ENCODE results near the gene DNMT3A. TPM values are rescaled to one million over a fixed set of nuclear protein-coding genes. Genes with fewer than 3 reads are reported as not detected.

Gene DNMT3A
- total RNA-seq, 1 donor from 2014 or later: 80.2 TPM

GRCh38 chr2:25304321-25304720 is 37.4 kb downstream of the DNMT3A start:
- Mint-ChIP-seq H3K9me3 (ENCODE audit: unreplicated experiment) (no peaks in the 10 kb centered on the region), H3K4me3 (ENCODE audit: unreplicated experiment) (no peak overlapping the region), H3K27me3 (ENCODE audit: unreplicated experiment) (no peaks in the 10 kb centered on the region), H3K27ac (ENCODE audit: unreplicated experiment) (no peak overlapping the region), H3K36me3 (ENCODE audit: unreplicated experiment) (peaks cover 17% of the 10 kb centered on the region), H3K4me1 (ENCODE audit: unreplicated experiment) (peaks cover 24% of the 10 kb centered on the region)
- TF ChIP-seq CTCF (IDR thresholded peaks at IDR 0.05): no peak
- no peak for DNase-seq (ENCODE audit: extremely low spot score, unreplicated experiment)

DNA sequence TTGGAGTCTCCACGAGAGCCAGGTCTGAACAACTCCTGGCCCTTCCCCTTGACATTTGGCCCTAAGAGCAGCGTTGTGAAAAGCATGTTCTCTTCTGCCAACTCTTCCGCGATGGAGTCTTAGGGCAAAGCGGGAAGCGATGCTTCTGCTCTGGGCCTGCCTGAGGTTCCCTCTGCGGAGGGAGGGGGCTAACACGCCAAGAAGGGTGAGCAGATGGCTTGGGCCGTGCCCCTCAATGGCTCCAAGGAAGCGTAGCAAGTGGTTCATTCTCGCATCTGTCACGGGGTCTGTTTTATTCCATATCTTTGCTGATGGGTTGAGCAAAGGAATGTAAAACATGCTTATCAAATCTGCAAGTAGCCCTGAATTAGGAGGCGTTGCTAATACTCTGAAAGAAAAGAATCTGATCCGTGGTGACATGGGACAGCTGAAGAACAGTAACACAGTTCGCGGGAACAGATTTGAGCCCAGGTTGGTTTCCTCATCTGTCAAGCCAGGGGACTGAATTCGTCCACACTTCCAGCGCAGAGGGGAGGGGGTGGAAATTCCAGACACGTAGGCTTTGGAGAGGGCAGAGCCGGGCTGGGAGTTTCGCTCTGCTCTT is 38.0 kb downstream of the DNMT3A start:
- H3K36me3 Mint-ChIP-seq (ENCODE audit: unreplicated experiment): peaks cover 15% of the 10 kb centered on the region
- peaks cover 24% of the 10 kb centered on the region for H3K4me1 Mint-ChIP-seq (ENCODE audit: unreplicated experiment)
- no peak for DNase-seq (ENCODE audit: extremely low spot score, unreplicated experiment)
- H3K27me3 Mint-ChIP-seq (ENCODE audit: unreplicated experiment): no peaks in the 10 kb centered on the region
- TF ChIP-seq CTCF (IDR thresholded peaks at IDR 0.05): no peak
- H3K27ac Mint-ChIP-seq (ENCODE audit: unreplicated experiment): no peak overlapping the region
- no peak overlapping the region for H3K4me3 Mint-ChIP-seq (ENCODE audit: unreplicated experiment)
- H3K9me3 Mint-ChIP-seq (ENCODE audit: unreplicated experiment): no peaks in the 10 kb centered on the region

GRCh38 chr2:25302758-25303375 is 38.9 kb downstream of the DNMT3A start:
- Mint-ChIP-seq H3K4me3 (ENCODE audit: unreplicated experiment) (no peak overlapping the region), H3K27ac (ENCODE audit: unreplicated experiment) (no peak overlapping the region), H3K4me1 (ENCODE audit: unreplicated experiment) (peaks cover 24% of the 10 kb centered on the region), H3K36me3 (ENCODE audit: unreplicated experiment) (peaks cover 20% of the 10 kb centered on the region), H3K27me3 (ENCODE audit: unreplicated experiment) (no peaks in the 10 kb centered on the region), H3K9me3 (ENCODE audit: unreplicated experiment) (no peaks in the 10 kb centered on the region)
- no peak for DNase-seq (ENCODE audit: extremely low spot score, unreplicated experiment)
- TF ChIP-seq CTCF (IDR thresholded peaks at IDR 0.05): no peak

GRCh38 chr2:25301453-25302352 is 40.0 kb downstream of the DNMT3A start:
- Mint-ChIP-seq H3K27ac (ENCODE audit: unreplicated experiment) (no peak overlapping the region), H3K36me3 (ENCODE audit: unreplicated experiment) (peaks cover 20% of the 10 kb centered on the region), H3K4me1 (ENCODE audit: unreplicated experiment) (peaks cover 24% of the 10 kb centered on the region), H3K9me3 (ENCODE audit: unreplicated experiment) (no peaks in the 10 kb centered on the region), H3K4me3 (ENCODE audit: unreplicated experiment) (no peak overlapping the region), H3K27me3 (ENCODE audit: unreplicated experiment) (no peaks in the 10 kb centered on the region)
- DNase-seq (ENCODE audit: extremely low spot score, unreplicated experiment): no peak
- TF ChIP-seq CTCF (IDR thresholded peaks at IDR 0.05): no peak

DNA sequence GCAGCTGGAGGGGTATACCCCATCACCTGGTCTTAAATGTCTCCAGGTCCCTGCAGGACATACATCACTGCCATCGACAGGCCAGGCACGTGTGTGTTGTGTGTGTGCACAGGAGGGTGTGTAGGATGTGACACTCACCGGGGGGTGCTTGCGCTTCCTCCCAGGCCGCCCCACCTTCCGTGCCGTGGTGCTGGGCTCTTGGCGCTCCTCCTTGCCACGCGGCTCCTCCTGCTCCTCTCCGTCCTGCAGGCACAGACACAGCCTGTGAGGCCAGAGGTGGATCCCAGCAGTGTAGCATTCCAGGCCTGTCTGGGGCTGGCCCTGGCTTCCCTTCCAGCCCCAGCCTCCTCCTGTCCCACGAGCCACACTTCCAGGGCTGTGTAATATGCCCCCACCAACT is 41.7 kb downstream of the DNMT3A start:
- Mint-ChIP-seq H3K9me3 (ENCODE audit: unreplicated experiment) (no peaks in the 10 kb centered on the region), H3K27me3 (ENCODE audit: unreplicated experiment) (no peaks in the 10 kb centered on the region), H3K36me3 (ENCODE audit: unreplicated experiment) (peaks cover 20% of the 10 kb centered on the region), H3K27ac (ENCODE audit: unreplicated experiment) (no peak overlapping the region), H3K4me1 (ENCODE audit: unreplicated experiment) (peaks cover 16% of the 10 kb centered on the region), H3K4me3 (ENCODE audit: unreplicated experiment) (no peak overlapping the region)
- TF ChIP-seq CTCF (IDR thresholded peaks at IDR 0.05): no peak
- DNase-seq (ENCODE audit: extremely low spot score, unreplicated experiment): no peak

Measured in osteocyte (in vitro differentiated cells).